BE2C (cell line): ENCODE data around the gene NDC1.

Experiments used
- DNase-seq: peaks from one replicate; pipeline ENCODE4 v3.0.0-alpha.2; 2020
- H3K27me3 ChIP-seq: fragments of 250-450 bp; sonication (Bioruptor Pico); 2 replicates; pipeline ENCODE4 v1.5.1; 2020; ENCODE audit warnings: mild to moderate bottlenecking
- H3K36me3 ChIP-seq: fragments of 250-450 bp; sonication (Bioruptor Pico); 2 replicates; pipeline ENCODE4 v1.5.1; 2020; ENCODE audit warnings: mild to moderate bottlenecking
- H3K4me1 ChIP-seq: fragments of 250-450 bp; sonication (Bioruptor Pico); 2 replicates; pipeline ENCODE4 v1.5.1; 2020
- H3K4me3 ChIP-seq: 2 replicates; pipeline ENCODE4 v1.5.1; 2011; ENCODE audit warnings: low read depth, low read length
- H3K9me3 ChIP-seq: fragments of 250-450 bp; sonication (Bioruptor Pico); 2 replicates; pipeline ENCODE4 v1.5.1; 2020
- CTCF ChIP-seq: IDR thresholded peaks from 2 replicates; pipeline ENCODE4 v1.5.1; 2012; ENCODE audit warnings: mild to moderate bottlenecking, low read depth, low read length

The NDC1 gene

GRCh38 chr1:53729456-53730223 lies 108.5 kb downstream of the NDC1 start:
- H3K4me1 ChIP-seq: no peaks in the 10 kb centered on the region
- H3K36me3 ChIP-seq: no peaks in the 10 kb centered on the region
- H3K4me3 ChIP-seq: no peak overlapping the region
- TF ChIP-seq CTCF: no peak
- H3K9me3 ChIP-seq: no peaks in the 10 kb centered on the region
- DNase-seq: no peak
- H3K27me3 ChIP-seq: no peaks in the 10 kb centered on the region

GRCh38 chr1:53728702-53729455 lies 109.2 kb downstream of the NDC1 start:
- no peaks in the 10 kb centered on the region for H3K36me3 ChIP-seq
- no peak for DNase-seq
- no peak overlapping the region for H3K4me3 ChIP-seq
- no peak for TF ChIP-seq CTCF
- no peaks in the 10 kb centered on the region for H3K27me3 ChIP-seq
- no peaks in the 10 kb centered on the region for H3K4me1 ChIP-seq
- H3K9me3 ChIP-seq: no peaks in the 10 kb centered on the region

- H3K4me1 ChIP-seq: no peaks in the 10 kb centered on the region
- no peak overlapping the region for H3K4me3 ChIP-seq
- H3K36me3 ChIP-seq: no peaks in the 10 kb centered on the region
- TF ChIP-seq CTCF: no peak
- H3K27me3 ChIP-seq: no peaks in the 10 kb centered on the region
- no peak for DNase-seq
- H3K9me3 ChIP-seq: no peaks in the 10 kb centered on the region
Measured at GRCh38 chr1:53728196-53728595, 109.9 kb downstream of the NDC1 start.

GRCh38 chr1:53727461-53728092 lies 110.5 kb downstream of the NDC1 start:
- DNase-seq: no peak
- H3K4me3 ChIP-seq: no peak overlapping the region
- no peaks in the 10 kb centered on the region for H3K4me1 ChIP-seq
- no peaks in the 10 kb centered on the region for H3K9me3 ChIP-seq
- no peaks in the 10 kb centered on the region for H3K36me3 ChIP-seq
- no peaks in the 10 kb centered on the region for H3K27me3 ChIP-seq
- no peak for TF ChIP-seq CTCF

GRCh38 chr1:53726009-53726600 lies 112.0 kb downstream of the NDC1 start:
- H3K4me3 ChIP-seq: no peak overlapping the region
- no peaks in the 10 kb centered on the region for H3K9me3 ChIP-seq
- DNase-seq: no peak
- H3K27me3 ChIP-seq: no peaks in the 10 kb centered on the region
- no peaks in the 10 kb centered on the region for H3K36me3 ChIP-seq
- TF ChIP-seq CTCF: no peak
- no peaks in the 10 kb centered on the region for H3K4me1 ChIP-seq
